ENCODE results near the gene C16orf87. TPM values are rescaled to one million over a fixed set of nuclear protein-coding genes. Genes with fewer than 3 reads are reported as not detected.
A peak's percentile ranks its signal among the peaks of the same experiment; 100 is the strongest.

The C16orf87 gene
- total RNA-seq, 1 donor from 2014 or later: 33.6 TPM

DNA sequence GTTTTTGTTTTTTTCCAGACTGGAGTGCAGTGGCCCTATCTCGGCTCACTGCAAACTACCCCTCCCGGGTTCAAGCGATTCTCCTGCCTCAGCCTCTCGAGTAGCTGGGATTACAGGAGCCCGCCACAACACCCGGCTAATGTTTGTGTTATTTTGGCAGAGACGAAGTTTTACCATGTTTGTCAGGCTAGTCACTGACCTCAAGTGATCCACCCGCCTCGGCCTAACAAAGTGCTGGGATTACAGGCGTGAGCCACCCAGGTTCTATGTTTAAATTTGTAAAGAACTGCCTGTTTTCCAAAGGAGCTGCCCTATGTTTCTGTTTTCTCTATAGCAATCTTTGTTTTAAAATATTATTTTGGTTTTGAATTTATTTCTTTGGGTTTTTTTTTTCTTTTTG lies 13.8 kb upstream of the C16orf87 start:
- DNase-seq (ENCODE audit: low read depth): peak; percentile 64

DNA sequence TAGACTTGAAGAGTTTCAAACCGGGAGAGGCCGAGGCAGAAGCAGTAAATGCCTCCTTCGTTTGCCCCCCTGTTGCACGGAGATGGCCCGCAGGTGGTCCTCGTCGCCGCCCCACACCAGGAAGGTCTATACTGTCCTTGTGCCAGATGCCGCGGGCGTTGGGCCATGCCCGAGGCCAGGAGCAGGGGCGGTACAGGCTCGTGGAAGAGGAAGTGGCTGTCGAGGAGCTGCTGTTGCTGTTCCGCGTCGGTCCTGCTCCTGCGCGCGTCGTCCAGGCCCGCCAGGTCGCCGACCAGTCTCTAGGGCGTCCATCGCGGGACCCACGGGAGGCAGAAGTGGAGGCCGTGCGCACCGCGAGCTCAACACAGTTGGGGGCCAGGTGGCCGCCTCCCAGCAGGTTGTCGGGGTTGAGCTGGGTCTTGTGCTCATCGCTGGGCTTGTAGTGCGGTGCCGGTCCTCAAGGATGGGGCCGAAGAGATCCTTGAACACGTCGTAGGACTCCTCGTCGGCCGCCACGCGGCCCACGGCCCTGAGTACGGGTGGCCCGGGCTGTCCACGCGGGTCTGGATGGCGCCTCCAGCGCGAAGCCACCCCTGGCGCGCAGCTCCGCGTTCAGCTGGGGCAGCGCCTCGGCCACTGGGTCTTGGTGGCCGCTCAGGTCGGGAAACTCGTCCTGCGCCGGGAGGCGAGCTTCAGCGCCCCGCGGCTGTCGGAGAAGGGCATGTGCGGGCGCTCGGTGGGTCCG lies 13.1 kb upstream of the C16orf87 start:
- no peak for DNase-seq (ENCODE audit: low read depth)

DNA sequence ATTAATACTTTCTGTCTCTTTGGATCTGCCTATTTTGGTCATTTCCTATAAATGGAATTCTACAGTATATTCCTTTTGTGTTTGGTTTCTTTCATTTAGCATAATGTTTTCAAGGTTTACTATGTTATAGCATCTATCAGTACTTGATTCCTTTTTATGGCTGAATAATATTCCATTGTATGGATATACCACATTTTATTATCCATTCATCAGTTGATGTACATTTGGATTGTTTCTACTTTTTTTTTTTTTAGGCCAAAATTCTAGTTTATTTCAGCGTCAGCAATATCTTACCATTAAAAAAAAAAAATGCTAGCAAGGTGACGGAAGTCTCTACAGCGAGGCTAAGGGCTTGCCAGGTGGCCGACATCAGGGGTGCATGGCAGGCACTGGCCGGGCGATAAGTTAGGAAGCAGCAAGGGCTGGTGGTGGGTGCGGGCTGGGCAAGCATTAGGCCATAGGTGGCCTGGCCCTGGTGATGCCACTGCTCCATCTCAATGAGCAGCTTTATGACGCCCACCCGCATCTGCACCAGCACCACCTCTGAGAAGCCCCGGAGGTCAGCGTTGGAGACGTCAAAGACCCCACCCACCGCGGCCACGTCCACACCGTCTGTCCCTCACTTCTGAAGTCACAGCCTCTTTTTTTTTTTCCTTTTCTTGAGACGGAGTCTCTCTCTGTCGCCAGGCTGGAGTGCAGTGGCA lies 11.4 kb upstream of the C16orf87 start:
- DNase-seq (ENCODE audit: low read depth): no peak

DNA sequence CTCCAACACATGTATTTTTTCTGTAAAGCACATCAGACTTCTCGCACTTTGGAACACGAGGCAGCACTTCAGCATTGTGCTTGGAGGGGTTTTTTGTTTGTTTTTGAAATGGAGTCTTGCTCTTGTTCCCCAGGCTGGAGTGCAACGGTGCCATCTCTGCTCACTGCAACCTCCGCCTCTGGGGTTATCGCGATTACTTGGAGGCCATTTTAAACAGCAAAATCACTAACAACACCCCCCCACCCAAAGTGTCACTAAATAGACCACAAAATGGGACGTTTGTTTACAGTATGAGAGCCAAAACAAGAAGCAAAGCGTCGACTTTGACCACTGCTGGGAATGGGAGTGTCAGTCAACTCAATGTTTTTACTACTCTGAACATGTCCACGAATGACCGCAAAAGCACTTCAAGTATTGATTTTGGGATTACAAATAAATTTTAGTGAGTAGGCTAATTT lies 9.0 kb upstream of the C16orf87 start:
- DNase-seq (ENCODE audit: low read depth): no peak

DNA sequence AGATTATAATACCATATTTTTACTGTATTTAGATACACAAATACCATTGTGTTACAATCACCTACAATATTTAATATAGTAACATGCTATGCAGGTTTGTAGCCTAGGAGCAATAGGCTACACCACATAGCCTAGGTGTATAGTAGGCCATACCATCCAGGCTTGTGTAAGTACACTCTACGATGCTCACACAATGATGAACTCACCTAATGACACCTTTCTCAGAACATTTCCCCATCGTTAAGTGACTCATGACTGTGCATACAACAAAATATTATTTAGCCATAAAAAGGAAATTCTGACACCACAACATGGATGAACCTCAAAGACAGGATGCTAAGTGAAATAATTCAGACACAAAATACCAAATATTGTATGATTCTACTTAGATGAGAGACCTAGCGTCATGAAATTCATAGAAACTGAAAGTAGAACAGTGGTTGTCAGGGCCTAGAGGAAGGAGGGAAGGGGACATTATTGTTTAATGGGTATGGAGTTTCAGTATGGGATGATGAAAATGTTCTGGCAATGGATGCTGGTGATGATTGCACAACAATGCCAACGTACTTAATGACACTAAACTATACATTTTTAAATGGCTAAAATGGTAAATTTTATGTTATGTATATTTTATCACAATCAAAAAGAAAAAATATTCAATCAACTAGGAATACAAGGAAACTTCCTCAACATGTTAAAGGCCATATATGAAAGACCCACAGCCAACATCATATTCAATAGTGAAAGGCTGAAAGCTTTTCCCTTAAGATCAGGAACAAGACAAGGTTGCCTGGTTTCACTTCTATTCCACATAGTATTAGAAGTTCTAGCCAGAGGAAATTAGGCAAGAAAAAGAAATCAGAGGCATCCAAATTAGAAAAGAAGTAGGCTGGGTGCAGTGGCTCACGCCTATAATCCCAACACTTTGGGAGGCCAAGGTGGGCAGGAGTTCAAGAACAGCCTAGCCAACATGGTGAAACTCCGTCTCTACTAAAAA lies 5.9 kb upstream of the C16orf87 start:
- DNase-seq (ENCODE audit: low read depth): no peak

DNA sequence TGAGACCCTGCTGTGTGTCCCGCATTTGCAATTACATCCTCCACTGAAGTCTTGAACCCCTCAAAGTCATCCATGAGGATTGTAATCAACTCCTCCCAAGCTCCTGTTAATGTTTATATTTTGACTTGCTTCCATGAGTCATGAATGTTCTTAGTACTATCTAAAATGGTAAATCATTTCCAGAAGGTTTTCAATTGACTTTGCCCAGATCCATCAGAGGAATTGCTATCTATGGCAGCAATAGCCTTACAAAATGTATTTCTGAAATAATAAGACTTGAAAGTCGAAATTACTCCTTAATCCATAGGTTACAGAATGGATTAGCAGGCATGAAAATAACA lies 2.5 kb upstream of the C16orf87 start:
- no peak for DNase-seq (ENCODE audit: low read depth)

DNA sequence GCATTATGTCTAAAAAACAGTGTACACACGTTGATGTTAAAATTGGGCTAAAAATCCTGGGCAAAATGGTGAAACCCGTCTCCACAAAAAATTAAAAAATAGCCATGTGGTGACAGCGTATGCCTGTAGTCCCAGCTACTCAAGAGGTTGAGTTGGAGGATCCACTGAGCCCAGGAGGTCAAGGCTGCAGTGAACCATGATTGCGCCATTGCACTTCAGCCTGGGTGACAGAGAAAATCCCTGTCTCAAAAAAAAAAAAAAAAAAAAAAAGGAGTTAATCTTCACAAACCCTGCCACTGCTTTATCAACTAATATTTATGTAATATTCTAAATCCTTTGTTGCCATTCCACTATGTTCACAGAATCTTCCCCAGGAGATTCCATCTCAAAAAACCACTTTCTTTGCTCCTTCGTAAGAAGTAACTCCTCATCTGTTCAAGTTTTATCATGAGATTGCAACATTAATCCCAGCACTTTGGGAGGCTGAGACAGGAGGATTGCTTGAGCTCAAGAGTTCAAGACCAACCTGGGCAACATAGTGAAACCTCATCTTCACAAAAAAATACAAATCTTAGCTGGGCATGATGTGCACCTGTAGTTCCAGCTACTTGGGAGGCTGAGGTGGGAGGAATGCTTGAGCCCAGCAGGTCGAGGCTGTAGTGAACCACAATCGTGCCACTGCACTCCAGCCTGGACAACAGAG lies 1.9 kb upstream of the C16orf87 start:
- no peak for DNase-seq (ENCODE audit: low read depth)

DNA sequence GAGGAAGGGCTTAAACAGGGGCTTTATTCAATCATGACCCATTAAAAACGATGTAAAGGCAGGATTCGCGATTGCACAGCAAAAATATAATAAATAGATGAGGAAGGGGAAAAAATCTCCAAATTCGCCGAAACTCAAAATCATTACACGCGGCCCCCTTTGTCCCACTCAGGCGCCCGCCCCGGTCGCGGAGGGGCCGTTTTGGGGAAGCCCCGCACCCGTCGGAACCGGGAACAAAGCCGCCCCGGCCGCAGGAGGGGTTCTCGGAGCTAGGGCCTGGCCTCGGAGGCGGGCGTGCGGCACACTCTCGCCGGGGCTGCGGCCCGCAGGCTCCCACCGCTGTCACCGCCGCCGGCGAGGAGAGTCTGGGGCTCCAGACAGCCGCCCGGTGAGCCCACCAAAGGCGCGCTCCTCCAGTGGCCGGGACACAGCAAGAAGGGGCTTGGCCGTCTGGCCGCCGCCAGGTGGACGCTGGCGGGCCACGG lies 521 bp downstream of the C16orf87 start:
- no peak for DNase-seq (ENCODE audit: low read depth)

DNA sequence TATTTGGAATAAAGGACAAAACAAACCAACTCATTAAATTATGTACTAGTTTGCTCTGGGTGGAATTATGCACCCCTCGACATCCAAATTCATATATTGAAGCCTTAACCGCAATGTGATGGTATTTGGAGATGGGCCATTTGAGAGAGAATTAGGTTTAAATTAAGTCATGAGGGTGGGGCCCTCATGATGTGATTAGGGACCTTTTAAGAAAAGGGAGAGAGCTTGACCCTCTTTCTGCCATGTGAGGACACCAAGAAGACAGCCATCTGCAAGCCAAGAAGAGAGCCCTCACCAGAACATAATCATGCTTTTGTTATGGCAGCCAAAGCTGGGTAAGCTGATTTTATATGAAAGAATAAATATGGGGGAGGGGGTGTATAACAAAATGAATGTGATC lies 2.0 kb downstream of the C16orf87 start:
- DNase-seq (ENCODE audit: low read depth): no peak

DNA sequence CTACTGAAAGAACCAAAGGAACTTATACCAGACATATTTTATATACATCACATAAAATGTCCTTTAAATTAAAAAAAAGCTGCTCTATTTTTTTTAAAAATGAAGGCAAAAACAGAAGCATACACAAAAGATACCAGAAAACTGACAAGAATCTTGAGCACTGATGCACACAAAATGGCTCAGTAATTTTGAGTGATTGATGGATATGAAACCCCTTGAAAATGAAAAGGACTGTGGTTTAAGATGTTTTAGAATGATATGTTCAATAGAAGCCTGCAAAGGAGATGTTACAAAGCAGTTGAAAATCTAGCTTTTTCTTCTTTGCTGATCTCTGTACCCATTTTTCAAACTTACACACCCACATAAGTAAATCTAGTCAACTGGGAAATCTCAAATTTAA lies 2.7 kb downstream of the C16orf87 start:
- DNase-seq (ENCODE audit: low read depth): no peak

DNA sequence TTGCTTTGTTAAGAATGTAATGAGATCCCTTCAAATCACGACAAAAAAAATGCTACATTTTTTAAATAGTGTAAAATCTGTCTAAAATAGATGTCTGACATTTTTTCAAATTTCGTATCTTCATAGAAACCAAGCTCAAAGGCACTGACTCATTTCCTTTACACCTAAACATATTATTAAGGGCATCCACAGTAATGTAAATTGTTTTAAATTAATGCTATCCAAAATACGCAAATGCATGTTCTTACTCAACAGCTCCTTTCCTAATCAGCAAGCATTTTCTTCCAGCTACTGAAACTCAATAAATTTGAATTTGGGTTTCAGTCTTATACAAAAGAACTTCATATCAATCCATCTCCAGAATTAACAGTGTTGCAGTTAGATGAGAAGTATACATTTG lies 4.3 kb downstream of the C16orf87 start:
- no peak for DNase-seq (ENCODE audit: low read depth)

DNA sequence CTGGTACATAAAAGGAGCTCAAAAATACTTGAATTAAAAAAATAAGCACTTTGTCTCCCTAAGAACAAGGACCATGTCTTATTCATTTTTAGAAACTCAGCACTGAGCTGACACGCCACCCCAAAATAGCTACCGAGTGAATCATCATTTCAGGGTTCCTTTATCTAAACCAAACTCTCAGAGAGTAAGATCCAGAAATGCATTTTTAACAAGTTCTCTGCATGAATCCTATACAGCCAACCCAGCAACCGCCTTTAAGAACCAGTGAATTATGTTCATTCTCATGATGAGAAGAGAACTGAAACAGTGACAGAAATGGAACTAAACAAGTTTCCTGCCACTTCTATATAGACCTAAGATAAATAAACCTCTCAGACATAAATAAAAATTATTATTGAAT lies 8.7 kb downstream of the C16orf87 start:
- peak; percentile 59 for DNase-seq (ENCODE audit: low read depth)

DNA sequence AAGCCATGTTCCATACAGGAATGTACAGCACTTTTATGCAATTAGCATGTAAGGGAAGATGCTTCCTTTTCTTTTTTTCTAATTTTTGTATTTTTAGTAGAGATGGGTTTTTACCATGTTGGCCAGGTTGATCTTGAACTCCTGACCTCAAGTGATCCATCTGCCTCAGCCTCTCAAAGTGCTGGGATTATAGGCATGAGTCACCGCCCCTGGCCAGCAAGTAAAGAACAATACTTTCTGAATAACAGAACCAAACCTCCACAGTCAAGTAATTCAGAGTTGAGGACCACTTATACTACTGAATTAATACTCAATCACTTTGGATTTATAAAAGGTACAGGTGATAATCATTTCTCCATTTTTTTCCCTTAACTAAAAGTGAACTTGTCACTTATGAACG lies 13.0 kb downstream of the C16orf87 start:
- DNase-seq (ENCODE audit: low read depth): peak; percentile 22

DNA sequence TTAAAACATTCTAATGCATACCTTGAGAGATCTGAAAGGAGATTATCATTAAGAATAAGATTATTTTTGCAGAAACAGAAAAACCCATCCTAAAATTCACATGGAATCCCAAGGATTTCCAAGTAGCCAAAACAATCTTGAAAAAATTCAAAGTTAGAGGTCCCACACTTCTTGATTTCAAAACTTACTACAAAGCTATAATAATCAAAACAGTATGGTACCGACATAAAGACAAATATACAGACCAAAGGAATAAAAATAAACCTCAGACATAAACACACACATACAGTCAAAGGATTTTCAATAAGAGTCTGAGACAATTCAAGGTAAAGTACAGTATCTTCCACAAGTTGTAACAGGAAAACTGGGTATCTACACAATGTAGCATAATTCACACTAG lies 16.2 kb downstream of the C16orf87 start:
- DNase-seq (ENCODE audit: low read depth): no peak

DNA sequence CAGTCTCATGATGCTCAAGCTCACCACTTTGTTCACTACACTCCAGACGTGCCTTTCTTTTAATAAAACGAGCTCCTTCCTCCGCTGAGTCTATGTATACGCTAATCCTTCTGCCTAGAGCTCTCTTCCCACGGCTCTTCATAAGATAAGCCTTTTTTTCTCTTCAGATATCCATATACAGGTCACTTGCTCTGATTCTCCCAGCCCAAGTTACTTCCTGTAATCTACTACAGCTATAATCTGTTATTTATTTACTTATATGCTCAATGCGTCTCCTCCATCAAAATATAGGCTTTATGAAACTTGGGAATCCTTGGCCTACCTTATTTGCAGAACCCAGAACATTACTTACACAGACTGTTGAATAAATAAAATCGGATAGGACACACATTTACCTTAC lies 17.4 kb downstream of the C16orf87 start:
- no peak for DNase-seq (ENCODE audit: low read depth)

DNA sequence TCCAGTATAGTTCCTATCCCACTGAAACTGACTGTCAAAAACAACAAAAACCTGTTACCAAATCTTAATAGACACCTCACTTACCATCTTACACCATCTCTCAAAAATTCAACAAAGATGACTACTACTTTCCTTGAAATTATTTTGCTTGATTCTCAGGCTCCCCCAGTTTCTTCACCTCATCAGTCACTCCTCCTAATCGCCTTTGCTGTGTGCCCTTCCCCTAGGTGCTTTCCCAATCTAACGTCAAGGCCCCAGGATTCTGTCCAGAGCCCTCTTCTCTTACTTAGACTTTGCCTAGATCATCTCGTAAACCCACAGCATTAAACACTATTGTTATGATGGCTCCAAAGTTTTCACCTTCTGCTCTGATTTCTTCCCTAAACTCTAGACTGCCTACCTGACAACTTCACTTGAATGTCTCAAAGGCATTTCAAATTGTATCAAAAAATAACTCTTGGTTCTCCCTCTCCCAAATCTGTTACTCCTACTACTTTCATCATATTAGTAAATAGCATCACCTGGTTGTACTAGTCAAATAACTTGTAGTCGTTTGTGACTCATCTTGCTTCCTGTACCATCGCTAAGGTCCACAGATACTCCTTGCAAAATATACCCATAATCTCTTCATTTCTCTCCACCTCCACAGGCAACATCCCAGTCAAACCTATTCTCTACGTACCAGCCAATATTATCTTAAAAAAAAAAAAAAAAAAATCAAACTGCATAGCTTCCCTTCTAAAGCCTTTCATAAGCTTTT lies 18.0 kb downstream of the C16orf87 start:
- DNase-seq (ENCODE audit: low read depth): no peak

DNA sequence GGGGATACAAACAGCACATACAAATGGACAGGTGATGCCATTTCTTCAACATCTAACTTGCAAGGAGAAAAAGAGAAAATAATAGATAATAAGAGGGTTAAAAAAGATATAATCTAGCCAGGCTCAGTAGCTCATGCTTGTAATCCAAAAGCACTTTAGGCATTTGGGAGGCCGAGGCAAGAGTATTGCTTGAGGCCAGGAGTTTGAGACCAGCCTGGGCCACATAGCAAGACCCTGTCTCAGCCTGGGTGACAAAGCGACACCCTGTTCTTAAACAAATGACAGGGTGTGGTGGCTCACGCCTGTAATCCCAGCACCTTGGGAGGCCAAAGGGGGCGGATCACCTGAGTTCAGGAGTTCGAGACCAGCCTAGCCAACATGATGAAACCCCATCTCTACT lies 19.3 kb downstream of the C16orf87 start:
- DNase-seq (ENCODE audit: low read depth): no peak

DNA sequence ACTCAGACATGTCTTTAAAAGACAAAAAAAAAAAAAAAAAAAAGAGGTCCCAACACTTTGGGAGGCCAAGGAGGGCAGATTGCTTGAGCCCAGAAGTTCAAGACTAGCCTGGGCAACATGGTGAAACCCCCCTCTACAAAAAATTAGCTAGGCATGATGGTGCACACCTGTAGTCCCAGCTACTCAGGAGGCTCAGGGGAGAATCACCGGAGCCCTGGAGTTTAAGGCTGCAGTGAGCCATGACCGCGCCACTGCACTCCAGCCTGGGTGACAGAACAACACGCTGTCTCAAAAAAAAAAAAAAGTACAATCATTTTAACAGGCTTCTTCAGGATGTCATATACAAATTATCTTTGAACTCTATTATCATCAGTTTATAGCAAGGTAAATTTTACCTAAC lies 22.0 kb downstream of the C16orf87 start:
- DNase-seq (ENCODE audit: low read depth): no peak

DNA sequence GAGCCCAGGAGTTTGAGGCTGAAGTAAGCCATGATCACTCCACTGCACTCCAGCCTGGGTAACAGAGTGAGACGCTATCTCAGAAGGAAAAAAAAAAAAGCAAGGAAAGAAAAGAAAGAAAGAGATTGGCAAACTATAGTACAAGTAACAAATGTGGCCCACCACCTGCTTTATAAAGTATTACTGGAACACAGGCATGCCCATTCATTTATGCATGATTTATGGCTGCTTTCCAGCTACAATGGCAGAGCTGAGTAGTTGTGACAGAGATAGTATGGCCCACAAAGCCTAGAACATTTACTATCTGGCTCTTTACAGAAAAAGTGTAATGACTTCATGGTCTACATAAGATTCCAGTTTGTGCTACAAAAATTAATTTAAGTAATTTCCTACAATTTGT lies 23.6 kb downstream of the C16orf87 start:
- peak; percentile 12 for DNase-seq (ENCODE audit: low read depth)

DNA sequence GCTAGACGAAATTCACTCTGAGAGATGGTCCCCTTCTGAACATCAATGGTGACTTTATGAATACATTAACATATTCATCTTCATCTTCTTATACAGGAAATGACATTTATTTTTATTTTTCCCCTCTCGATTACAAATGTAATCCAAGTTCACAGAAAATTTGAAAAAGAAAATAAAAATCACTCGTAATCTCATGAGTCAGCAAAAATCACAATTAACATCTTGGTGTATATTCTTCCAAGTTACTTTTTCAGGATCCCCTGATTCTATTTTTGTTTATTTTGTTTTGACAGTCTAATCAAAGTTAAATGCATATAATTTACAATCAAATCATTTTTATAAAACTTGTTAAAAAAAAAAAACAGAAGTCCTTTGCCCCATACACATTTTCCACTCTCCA lies 27.6 kb downstream of the C16orf87 start:
- DNase-seq (ENCODE audit: low read depth): no peak
